Ovary (tissue), 9 donors: Measurements from ENCODE around the gene CD36. TPM values are rescaled to one million over a fixed set of nuclear protein-coding genes. Genes with fewer than 3 reads are reported as not detected.

Experiments used
- DNase-seq, 5 donors: peaks; one replicate each; pipeline ENCODE4 v3.0.0-alpha.2; 2019 to 2020
- H3K27ac ChIP-seq, 2 donors: fragments of 200-600 bp; one replicate each; pipeline versions ENCODE4 v1.5.1 to v1.8.0; 2019 to 2022
- H3K27me3 ChIP-seq: fragments of 200-600 bp; one replicate; pipeline ENCODE4 v1.8.0; 2022
- H3K36me3 ChIP-seq: fragments of 200-600 bp; sonication (generic); one replicate; pipeline ENCODE4 v1.5.1; 2019
- H3K4me1 ChIP-seq: one replicate; pipeline ENCODE4 v1.8.1; 2013; ENCODE audit warnings: mild to moderate bottlenecking, moderate library complexity; ENCODE audit not compliant: insufficient read depth
- H3K4me3 ChIP-seq: fragments of 200-600 bp; sonication (generic); one replicate; pipeline ENCODE4 v1.5.1; 2017
- H3K9me3 ChIP-seq, 2 donors: fragments of 200-600 bp in 1 of 2; sonication (generic) in 1 of 2; one replicate each; pipeline versions ENCODE4 v1.5.1 to v1.8.1; 2013 to 2019; ENCODE audit warnings: mild to moderate bottlenecking in 1 of 2, moderate library complexity in 1 of 2
- EP300 ChIP-seq: sonication (generic); formaldehyde crosslinking; IDR thresholded peaks from one replicate; pipeline ENCODE4 v1.6.1; 2017; ENCODE audit warnings: antibody characterized with exemption
- POLR2A ChIP-seq: fragments of 450-650 bp; IDR thresholded peaks from one replicate; pipeline ENCODE4 v1.6.1; 2017; ENCODE audit warnings: antibody characterized with exemption, mild to moderate bottlenecking, moderate library complexity
- WGBS, 3 donors: extraction: QIAGEN DNeasy Blood & Tissue Kit in 1 of 3; methylation state at CpG; one replicate each; pipeline versions ENCODE4 v1.1.5 to v1.1.7; 2013 to 2017; 5-methylcytosine and 5-hydroxymethylcytosine counted together
- intact Hi-C, 4 donors: fragments of 100-400 bp; cut with DNase I; formaldehyde crosslinking; loops; one replicate each; pipeline versions ENCODE4 v1.11.0 to v1.15.1; 2022 to 2023
- polyA plus RNA-seq, 2 donors: library from polyadenylated mRNA; stranded (reverse); fragments of 200-250 nt in 1 of 2; fragments of 350-450 nt in 1 of 2; fragmentation: Illumina TruSeq in 1 of 2; extraction: RNeasy Lipid Tissue Mini Kit (QIAGEN cat#74804) in 1 of 2; gene quantifications; one replicate each; pipeline ENCODE4 v1.2.3, GENCODE V29; 2013 to 2014
- total RNA-seq, 7 donors: library from RNA; depleted of rRNA in 2 of 7; stranded (reverse); fragments of >200 nt in 2 of 7; fragmentation: NEBNext Ultra II Directional in 3 of 7; extraction: Animal tissue kit (Norgen Biotek cat#: 25700) in 3 of 7; gene quantifications; one replicate each; pipeline versions ENCODE4 v1.1.0 to v1.2.4, GENCODE V29; 2016 to 2023
- TF ChIP-seq, protein P1 (sequence below), 3 donors: fragments of 450-650 bp in 2 of 3; fragments of 200-600 bp in 1 of 3; IDR thresholded peaks; one replicate each; pipeline versions ENCODE4 v1.5.1 to v1.8.0; 2016 to 2022; ENCODE audit warnings: antibody characterized with exemption in 3 of 3, mild to moderate bottlenecking in 1 of 3
- donor health status: DM: no; HTN: no; CAD: no; lungs with moderate emphysema.
- donor health status: DM: no; HTN: no; CAD: no.
- donor health status: Bipolar disorder and iron deficiency.
- donor health status: DM: yes; HTN: yes; CAD: no.
- donor health status: DM: no; HTN: no; CAD: no.
- donor health status: DM: yes; HTN: yes; CAD: no.

Gene CD36
- total and polyA plus RNA-seq, 9 donors = 3.1 to 55.4 (median 9.1) TPM

DNA sequence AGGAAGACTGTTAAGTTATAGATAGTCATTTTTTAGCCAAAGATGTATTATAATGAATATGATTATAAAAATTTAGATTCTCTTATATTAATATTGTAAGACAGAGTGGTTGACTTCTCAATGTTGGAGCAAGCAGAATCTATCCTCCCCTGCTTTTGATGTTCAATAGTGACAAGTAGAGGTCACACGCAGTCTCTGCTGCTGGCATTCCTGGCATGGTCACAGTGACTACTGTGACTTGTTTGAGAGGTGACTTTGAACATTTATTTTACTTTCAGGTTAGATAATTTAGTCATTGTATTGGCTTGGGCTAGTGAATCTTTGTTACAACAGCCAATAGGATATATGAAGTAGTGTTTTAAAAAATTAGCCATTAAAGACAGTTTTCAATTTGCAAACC is 13.7 kb upstream of the CD36 start:
- Histone ChIP-seq H3K9me3 (no peaks in the 10 kb centered on the region), H3K4me3 (no peak overlapping the region), H3K27ac (no peak overlapping the region), H3K27me3 (no peaks in the 10 kb centered on the region), H3K4me1 (no peaks in the 10 kb centered on the region), H3K36me3 (no peaks in the 10 kb centered on the region)
- TF ChIP-seq POLR2A = no peak
- TF ChIP-seq, protein P1, sequence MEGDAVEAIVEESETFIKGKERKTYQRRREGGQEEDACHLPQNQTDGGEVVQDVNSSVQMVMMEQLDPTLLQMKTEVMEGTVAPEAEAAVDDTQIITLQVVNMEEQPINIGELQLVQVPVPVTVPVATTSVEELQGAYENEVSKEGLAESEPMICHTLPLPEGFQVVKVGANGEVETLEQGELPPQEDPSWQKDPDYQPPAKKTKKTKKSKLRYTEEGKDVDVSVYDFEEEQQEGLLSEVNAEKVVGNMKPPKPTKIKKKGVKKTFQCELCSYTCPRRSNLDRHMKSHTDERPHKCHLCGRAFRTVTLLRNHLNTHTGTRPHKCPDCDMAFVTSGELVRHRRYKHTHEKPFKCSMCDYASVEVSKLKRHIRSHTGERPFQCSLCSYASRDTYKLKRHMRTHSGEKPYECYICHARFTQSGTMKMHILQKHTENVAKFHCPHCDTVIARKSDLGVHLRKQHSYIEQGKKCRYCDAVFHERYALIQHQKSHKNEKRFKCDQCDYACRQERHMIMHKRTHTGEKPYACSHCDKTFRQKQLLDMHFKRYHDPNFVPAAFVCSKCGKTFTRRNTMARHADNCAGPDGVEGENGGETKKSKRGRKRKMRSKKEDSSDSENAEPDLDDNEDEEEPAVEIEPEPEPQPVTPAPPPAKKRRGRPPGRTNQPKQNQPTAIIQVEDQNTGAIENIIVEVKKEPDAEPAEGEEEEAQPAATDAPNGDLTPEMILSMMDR (IDR thresholded peaks at IDR 0.05) = no peak
- TF ChIP-seq EP300 = no peak
- WGBS, 3 donors = 92 to 100% (median 99%) methylated on average over 1 of the region's 1 CpG
- no peak for DNase-seq
- intact Hi-C loops = no loop called here

DNA sequence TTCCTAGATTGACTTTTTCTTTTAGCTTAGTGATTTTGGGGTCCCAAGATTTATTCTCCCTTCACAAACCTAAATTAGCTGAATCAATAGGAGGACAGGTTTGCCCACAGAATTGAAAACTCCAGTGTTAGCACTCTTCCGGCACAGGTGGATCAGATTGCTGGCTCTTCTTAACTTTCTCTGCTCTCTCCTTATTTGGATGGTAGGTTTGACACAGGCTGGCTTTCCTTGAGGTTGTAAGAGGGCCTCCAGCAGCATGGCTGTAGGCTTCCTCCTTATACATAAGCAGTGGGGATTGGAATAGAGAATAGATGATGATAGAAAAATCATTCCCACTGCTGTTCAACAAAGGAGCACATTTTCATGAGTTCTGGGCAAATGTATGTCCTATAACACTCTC is 9.4 kb upstream of the CD36 start:
- H3K4me1 ChIP-seq = no peaks in the 10 kb centered on the region
- DNase-seq = no peak
- no peak for TF ChIP-seq EP300
- TF ChIP-seq, protein P1 (IDR thresholded peaks at IDR 0.05) = no peak
- TF ChIP-seq POLR2A = no peak
- H3K27me3 ChIP-seq = no peaks in the 10 kb centered on the region
- no peak overlapping the region for H3K27ac ChIP-seq
- no peak overlapping the region for H3K4me3 ChIP-seq
- H3K36me3 ChIP-seq = no peaks in the 10 kb centered on the region
- intact Hi-C loops = no loop called here
- H3K9me3 ChIP-seq = no peaks in the 10 kb centered on the region
- 100% methylated on average over 1 of the region's 1 CpG for WGBS, 3 donors

DNA sequence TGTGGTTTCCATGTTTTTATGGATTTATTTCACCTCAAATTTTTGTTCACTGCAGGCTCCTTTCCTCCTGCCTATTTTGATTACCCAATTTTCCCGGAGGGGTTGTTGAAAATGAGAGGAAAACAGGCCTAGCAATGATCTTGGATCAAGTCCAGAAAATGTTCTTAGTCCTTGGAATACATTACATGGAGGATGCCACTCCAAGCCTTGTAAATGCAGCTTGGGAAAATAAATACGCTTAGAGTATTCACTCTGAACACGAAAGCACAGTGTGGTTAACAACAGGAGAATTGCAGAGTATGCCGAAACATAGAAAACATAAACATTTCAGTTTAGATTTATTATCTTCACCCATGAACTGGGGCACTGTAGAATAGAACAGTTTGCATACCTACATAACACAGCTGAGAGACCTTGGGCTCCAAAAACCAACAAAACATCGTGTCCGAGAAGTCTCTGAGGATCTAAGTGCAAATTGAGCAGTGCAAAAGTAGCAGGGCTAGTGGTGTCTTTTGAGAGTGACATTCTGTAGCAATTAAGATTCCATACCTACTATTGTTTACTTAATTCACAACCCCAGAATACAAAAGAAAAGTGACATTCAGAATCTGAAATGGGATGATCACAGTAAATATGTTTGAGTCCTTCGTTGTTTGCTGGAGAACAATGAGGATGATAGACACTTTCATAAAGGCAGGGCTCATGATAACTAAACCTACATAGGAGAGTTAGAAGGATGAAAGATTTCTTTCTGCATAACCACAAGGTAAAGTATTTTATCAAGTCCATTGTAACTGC is 7.6 kb upstream of the CD36 start:
- no peaks in the 10 kb centered on the region for H3K36me3 ChIP-seq
- intact Hi-C loops = no loop called here
- no peaks in the 10 kb centered on the region for H3K27me3 ChIP-seq
- no peak overlapping the region for H3K27ac ChIP-seq
- TF ChIP-seq EP300 = no peak
- no peak for TF ChIP-seq POLR2A
- TF ChIP-seq, protein P1 (IDR thresholded peaks at IDR 0.05) = no peak
- no peak for DNase-seq
- no peaks in the 10 kb centered on the region for H3K9me3 ChIP-seq
- 32 to 53% (median 36%) methylated on average over 7 of the region's 7 CpGs for WGBS, 3 donors
- no peaks in the 10 kb centered on the region for H3K4me1 ChIP-seq
- no peak overlapping the region for H3K4me3 ChIP-seq

DNA sequence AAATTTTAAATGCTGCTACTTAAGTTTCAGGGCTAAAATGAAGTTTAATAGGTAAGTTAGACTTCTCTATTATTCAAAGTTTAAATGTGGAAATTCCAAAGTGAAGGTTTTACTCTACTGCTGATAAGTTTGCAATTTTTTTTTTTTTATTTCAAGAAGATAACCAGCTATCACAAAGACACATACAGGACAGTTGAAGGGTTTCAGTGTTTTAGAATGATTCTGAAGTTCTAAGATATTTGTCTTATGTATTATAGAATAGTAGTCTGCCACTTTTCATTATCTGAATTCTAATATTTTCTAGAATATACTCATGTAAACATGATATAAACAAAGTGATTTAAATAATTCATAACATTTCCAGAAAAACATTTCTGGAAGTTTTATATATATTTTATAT is 7.0 kb upstream of the CD36 start:
- Histone ChIP-seq H3K27ac (no peak overlapping the region), H3K4me3 (no peak overlapping the region), H3K9me3 (no peaks in the 10 kb centered on the region), H3K36me3 (no peaks in the 10 kb centered on the region), H3K4me1 (no peaks in the 10 kb centered on the region), H3K27me3 (no peaks in the 10 kb centered on the region)
- TF ChIP-seq EP300 = no peak
- no peak for TF ChIP-seq POLR2A
- TF ChIP-seq, protein P1 (IDR thresholded peaks at IDR 0.05) = no peak
- intact Hi-C loops = no loop called here
- no peak for DNase-seq
